Measurements from ENCODE around the gene AHNAK2. TPM values are rescaled to one million over a fixed set of nuclear protein-coding genes. Genes with fewer than 3 reads are reported as not detected.

AHNAK2 gene
- polyA plus RNA-seq, 1 donor: 12.7 TPM

- DNase-seq (ENCODE audit: low read depth): no peak
Measured at GRCh38 chr14:105012171-105012985, 34.2 kb upstream of the AHNAK2 start.

GRCh38 chr14:105011312-105011990 is 33.3 kb upstream of the AHNAK2 start:
- DNase-seq (ENCODE audit: low read depth): no peak

- DNase-seq (ENCODE audit: low read depth): no peak
Measured at GRCh38 chr14:105010891-105011291, 32.7 kb upstream of the AHNAK2 start.

GRCh38 chr14:105010106-105010505 is 31.9 kb upstream of the AHNAK2 start:
- DNase-seq (ENCODE audit: low read depth): no peak

- DNase-seq (ENCODE audit: low read depth): no peak
Measured at GRCh38 chr14:105007593-105008264, 29.6 kb upstream of the AHNAK2 start.

- no peak for DNase-seq (ENCODE audit: low read depth)
Measured at GRCh38 chr14:105006831-105007592, 28.8 kb upstream of the AHNAK2 start.

- DNase-seq (ENCODE audit: low read depth): no peak
Measured at GRCh38 chr14:105005929-105006830, 28.0 kb upstream of the AHNAK2 start.

- no peak for DNase-seq (ENCODE audit: low read depth)
Measured at GRCh38 chr14:105005329-105005928, 27.3 kb upstream of the AHNAK2 start.

- no peak for DNase-seq (ENCODE audit: low read depth)
Measured at GRCh38 chr14:104999361-104999760, 21.2 kb upstream of the AHNAK2 start.

- DNase-seq (ENCODE audit: low read depth): no peak
Measured at GRCh38 chr14:104998801-104999200, 20.6 kb upstream of the AHNAK2 start.

GRCh38 chr14:104996483-104996882 is 18.3 kb upstream of the AHNAK2 start:
- DNase-seq (ENCODE audit: low read depth): no peak

GRCh38 chr14:104996032-104996431 is 17.9 kb upstream of the AHNAK2 start:
- DNase-seq (ENCODE audit: low read depth): no peak

- no peak for DNase-seq (ENCODE audit: low read depth)
Measured at GRCh38 chr14:104994978-104995377, 16.8 kb upstream of the AHNAK2 start.

- DNase-seq (ENCODE audit: low read depth): no peak
Measured at GRCh38 chr14:104993808-104994591, 15.8 kb upstream of the AHNAK2 start.

GRCh38 chr14:104993306-104993705 is 15.1 kb upstream of the AHNAK2 start:
- DNase-seq (ENCODE audit: low read depth): no peak

GRCh38 chr14:104992501-104992900 is 14.3 kb upstream of the AHNAK2 start:
- DNase-seq (ENCODE audit: low read depth): no peak

GRCh38 chr14:104991896-104992230 is 13.7 kb upstream of the AHNAK2 start:
- DNase-seq (ENCODE audit: low read depth): no peak

GRCh38 chr14:104989951-104990303 is 11.8 kb upstream of the AHNAK2 start:
- DNase-seq (ENCODE audit: low read depth): no peak

GRCh38 chr14:104989236-104989950 is 11.2 kb upstream of the AHNAK2 start:
- no peak for DNase-seq (ENCODE audit: low read depth)
